ENCODE data around the gene THUMPD3. TPM values are rescaled to one million over a fixed set of nuclear protein-coding genes. Genes with fewer than 3 reads are reported as not detected.

The THUMPD3 gene
- total and polyA plus RNA-seq, 9 of the 15 experiments (the other 6 are each of a cell fraction or from before 2014, with no cell fraction given) = 58.3 to 132 (median 113) TPM

DNA sequence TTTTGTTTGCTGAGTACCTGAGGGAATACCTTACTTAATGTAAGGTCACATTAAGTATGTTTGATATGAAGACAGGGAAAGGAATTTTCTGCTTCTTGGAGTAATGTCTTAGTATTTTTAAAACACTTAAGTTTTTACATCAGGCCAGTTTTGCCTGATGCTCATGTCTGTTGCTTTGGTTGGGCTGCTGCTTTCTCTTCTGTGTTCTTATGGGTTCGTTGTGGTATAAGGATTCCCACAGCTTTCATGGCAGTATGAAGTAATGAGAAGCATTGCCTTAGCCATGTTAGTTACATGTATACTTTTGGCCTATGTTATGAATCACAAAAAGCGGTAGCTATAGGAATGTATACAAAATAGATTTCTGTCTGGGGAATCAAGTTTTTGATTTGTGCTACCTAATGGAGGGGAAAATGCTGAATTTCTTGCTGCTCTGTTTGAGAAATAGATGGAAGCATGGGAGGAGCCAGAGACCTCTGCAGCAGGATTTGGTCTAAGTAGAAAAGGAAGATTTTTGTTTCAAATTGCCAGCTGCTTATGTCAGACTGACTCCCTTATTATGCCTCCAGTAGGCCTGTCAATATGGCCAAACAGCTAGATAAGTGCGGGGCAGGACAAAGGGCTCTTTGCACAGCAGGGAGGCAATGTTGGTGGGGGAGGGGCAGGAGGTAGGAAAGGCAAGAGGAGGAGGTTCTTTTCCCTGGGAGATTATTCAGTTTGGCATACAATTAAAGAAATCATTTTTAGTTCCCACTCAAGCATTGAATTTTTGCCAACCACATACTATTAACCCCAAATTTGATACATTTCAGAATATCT lies 39.8 kb downstream of the THUMPD3 start (continued):
- peak in 1 of 2 experiments; percentile 55; a peak in 1 of 4 replicates for TF ChIP-seq FOXA3 (CRISPR knock-in tag; conservative IDR thresholded peaks at IDR 0.05 in 1 of 2, IDR thresholded peaks at IDR 0.05 in 1 of 2)
- no peak for TF ChIP-seq ZNF79 (CRISPR knock-in tag; IDR thresholded peaks at IDR 0.05; ENCODE audit: low read depth)
- TF ChIP-seq, protein P1, sequence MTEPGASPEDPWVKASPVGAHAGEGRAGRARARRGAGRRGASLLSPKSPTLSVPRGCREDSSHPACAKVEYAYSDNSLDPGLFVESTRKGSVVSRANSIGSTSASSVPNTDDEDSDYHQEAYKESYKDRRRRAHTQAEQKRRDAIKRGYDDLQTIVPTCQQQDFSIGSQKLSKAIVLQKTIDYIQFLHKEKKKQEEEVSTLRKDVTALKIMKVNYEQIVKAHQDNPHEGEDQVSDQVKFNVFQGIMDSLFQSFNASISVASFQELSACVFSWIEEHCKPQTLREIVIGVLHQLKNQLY (CRISPR knock-in tag; conservative IDR thresholded peaks at IDR 0.05) = no peak
- TF ChIP-seq STAT5B (CRISPR knock-in tag; IDR thresholded peaks at IDR 0.05) = no peak
- TF ChIP-seq, protein P2, sequence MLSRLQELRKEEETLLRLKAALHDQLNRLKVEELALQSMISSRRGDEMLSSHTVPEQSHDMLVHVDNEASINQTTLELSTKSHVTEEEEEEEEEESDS (CRISPR knock-in tag; IDR thresholded peaks at IDR 0.05) = no peak
- no peak for TF ChIP-seq ZC3H4 (CRISPR knock-in tag; IDR thresholded peaks at IDR 0.05; ENCODE audit: borderline replicate concordance)
- peak in 1 of 2 experiments; percentile 6; a peak in 1 of 4 replicates for TF ChIP-seq NRF1 (conservative IDR thresholded peaks at IDR 0.05 in 1 of 2, IDR thresholded peaks at IDR 0.05 in 1 of 2)
- no peak for TF ChIP-seq DNMT1 (IDR thresholded peaks at IDR 0.05)
- TF ChIP-seq TCF3 (CRISPR knock-in tag; IDR thresholded peaks at IDR 0.05) = no peak
- no peak for TF ChIP-seq MAFK (IDR thresholded peaks at IDR 0.05; ENCODE audit: low read length)
- no peak for TF ChIP-seq HMG20B (CRISPR knock-in tag; IDR thresholded peaks at IDR 0.05)
- TF ChIP-seq CBX5 (IDR thresholded peaks at IDR 0.05; ENCODE audit: borderline replicate concordance, low read depth) = no peak
- no peak for TF ChIP-seq ZNF143 (CRISPR knock-in tag; IDR thresholded peaks at IDR 0.05)
- TF ChIP-seq SOX6 (IDR thresholded peaks at IDR 0.05) = peak; percentile 90
- TF ChIP-seq, protein P3, sequence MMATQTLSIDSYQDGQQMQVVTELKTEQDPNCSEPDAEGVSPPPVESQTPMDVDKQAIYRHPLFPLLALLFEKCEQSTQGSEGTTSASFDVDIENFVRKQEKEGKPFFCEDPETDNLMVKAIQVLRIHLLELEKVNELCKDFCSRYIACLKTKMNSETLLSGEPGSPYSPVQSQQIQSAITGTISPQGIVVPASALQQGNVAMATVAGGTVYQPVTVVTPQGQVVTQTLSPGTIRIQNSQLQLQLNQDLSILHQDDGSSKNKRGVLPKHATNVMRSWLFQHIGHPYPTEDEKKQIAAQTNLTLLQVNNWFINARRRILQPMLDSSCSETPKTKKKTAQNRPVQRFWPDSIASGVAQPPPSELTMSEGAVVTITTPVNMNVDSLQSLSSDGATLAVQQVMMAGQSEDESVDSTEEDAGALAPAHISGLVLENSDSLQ (IDR thresholded peaks at IDR 0.05) = peak; percentile 87
- TF ChIP-seq PHB2 (IDR thresholded peaks at IDR 0.05; ENCODE audit: low read depth) = no peak
- TF ChIP-seq, protein P4, sequence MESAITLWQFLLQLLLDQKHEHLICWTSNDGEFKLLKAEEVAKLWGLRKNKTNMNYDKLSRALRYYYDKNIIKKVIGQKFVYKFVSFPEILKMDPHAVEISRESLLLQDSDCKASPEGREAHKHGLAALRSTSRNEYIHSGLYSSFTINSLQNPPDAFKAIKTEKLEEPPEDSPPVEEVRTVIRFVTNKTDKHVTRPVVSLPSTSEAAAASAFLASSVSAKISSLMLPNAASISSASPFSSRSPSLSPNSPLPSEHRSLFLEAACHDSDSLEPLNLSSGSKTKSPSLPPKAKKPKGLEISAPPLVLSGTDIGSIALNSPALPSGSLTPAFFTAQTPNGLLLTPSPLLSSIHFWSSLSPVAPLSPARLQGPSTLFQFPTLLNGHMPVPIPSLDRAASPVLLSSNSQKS (CRISPR knock-in tag; IDR thresholded peaks at IDR 0.05) = no peak
- no peak for TF ChIP-seq ZNF444 (CRISPR knock-in tag; IDR thresholded peaks at IDR 0.05)
- TF ChIP-seq BRD4 (IDR thresholded peaks at IDR 0.05) = no peak
- TF ChIP-seq, protein P5, sequence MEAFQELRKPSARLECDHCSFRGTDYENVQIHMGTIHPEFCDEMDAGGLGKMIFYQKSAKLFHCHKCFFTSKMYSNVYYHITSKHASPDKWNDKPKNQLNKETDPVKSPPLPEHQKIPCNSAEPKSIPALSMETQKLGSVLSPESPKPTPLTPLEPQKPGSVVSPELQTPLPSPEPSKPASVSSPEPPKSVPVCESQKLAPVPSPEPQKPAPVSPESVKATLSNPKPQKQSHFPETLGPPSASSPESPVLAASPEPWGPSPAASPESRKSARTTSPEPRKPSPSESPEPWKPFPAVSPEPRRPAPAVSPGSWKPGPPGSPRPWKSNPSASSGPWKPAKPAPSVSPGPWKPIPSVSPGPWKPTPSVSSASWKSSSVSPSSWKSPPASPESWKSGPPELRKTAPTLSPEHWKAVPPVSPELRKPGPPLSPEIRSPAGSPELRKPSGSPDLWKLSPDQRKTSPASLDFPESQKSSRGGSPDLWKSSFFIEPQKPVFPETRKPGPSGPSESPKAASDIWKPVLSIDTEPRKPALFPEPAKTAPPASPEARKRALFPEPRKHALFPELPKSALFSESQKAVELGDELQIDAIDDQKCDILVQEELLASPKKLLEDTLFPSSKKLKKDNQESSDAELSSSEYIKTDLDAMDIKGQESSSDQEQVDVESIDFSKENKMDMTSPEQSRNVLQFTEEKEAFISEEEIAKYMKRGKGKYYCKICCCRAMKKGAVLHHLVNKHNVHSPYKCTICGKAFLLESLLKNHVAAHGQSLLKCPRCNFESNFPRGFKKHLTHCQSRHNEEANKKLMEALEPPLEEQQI (IDR thresholded peaks at IDR 0.05) = peak; percentile 69
- TF ChIP-seq CBX2 (IDR thresholded peaks at IDR 0.05; ENCODE audit: insufficient read depth, low read length, poor library complexity, severe bottlenecking) = no peak
- no peak for TF ChIP-seq NCOA2 (IDR thresholded peaks at IDR 0.05; ENCODE audit: partially characterized antibody in 2 of 2)
- TF ChIP-seq TARDBP (IDR thresholded peaks at IDR 0.05) = no peak
- TF ChIP-seq SP1 (CRISPR knock-in tag; IDR thresholded peaks at IDR 0.05) = no peak
- no peak for TF ChIP-seq NFE2 (IDR thresholded peaks at IDR 0.05; ENCODE audit: low read depth)
